B cell (primary cell): ENCODE data around the gene ROPN1B. TPM values are rescaled to one million over a fixed set of nuclear protein-coding genes. Genes with fewer than 3 reads are reported as not detected.

Source experiments
- ATAC-seq: fragments of 200-7000 bp; cut with Tn5 transposase; one replicate; pipeline ENCODE4 v1.10.0; 2021; ENCODE audit warnings: low read depth, mild to moderate bottlenecking, moderate number of reproducible peaks, moderate library complexity
- CTCF ChIA-PET: fragments of 350-600 bp; sonication (Branson Sonifier 250); formaldehyde crosslinking; loops from one replicate; lab custom pipeline; 2021; ENCODE audit warnings: antibody characterized with exemption, inconsistent platforms; lab: Charles Lee
- POLR2A ChIA-PET: fragments of 350-600 bp; sonication (Branson Sonifier 250); formaldehyde crosslinking; loops from one replicate; lab custom pipeline; 2021; ENCODE audit warnings: antibody characterized with exemption; lab: Charles Lee
- DNase-seq: peaks from one replicate; pipeline ENCODE4 v3.0.0; 2013
- H2AFZ ChIP-seq: 2 replicates; pipeline ENCODE4 v1.6.1; 2012; ENCODE audit warnings: mild to moderate bottlenecking, low read depth, low read length; ENCODE audit not compliant: insufficient read depth, poor library complexity, severe bottlenecking
- H3K27ac ChIP-seq, 2 donors: 1 replicate in 1 of 2; 2 replicates in 1 of 2; pipeline ENCODE4 v1.5.1; 2012 to 2013; ENCODE audit warnings: low read length in 2 of 2, mild to moderate bottlenecking in 2 of 2, moderate library complexity in 1 of 2
- H3K27me3 ChIP-seq, 4 experiments: fragments of 200-600 bp in 1 of 4; sonication (generic) in 1 of 4; replicated peaks in 1 of 4; 1 replicate in 2 of 4; 2 replicates in 2 of 4; pipeline versions ENCODE4 v1.6.1 to v1.7.0; 2013 to 2016; ENCODE audit warnings: low read length in 3 of 4, mild to moderate bottlenecking in 2 of 4, mixed read lengths in 1 of 4, moderate library complexity in 1 of 4; ENCODE audit not compliant: insufficient read depth in 4 of 4, control insufficient read depth in 3 of 4; ENCODE audit errors: control extremely low read depth in 1 of 4
- H3K36me3 ChIP-seq, 2 experiments: replicated peaks in 1 of 2; 1 replicate in 1 of 2; 2 replicates in 1 of 2; pipeline versions ENCODE4 v1.6.1 to v1.7.1; 2013; ENCODE audit warnings: low read length in 1 of 2; ENCODE audit not compliant: insufficient read depth in 2 of 2, control insufficient read depth in 1 of 2; ENCODE audit errors: control extremely low read depth in 1 of 2, extremely low read depth in 1 of 2
- H3K4me1 ChIP-seq, 2 donors: fragments of 200-600 bp in 1 of 2; sonication (generic) in 1 of 2; 1 replicate in 1 of 2; 2 replicates in 1 of 2; pipeline versions ENCODE4 v1.5.1 to v1.6.1; 2013 to 2017; ENCODE audit warnings: low read length in 2 of 2; ENCODE audit not compliant: control insufficient read depth in 2 of 2, insufficient read depth in 2 of 2
- H3K4me2 ChIP-seq: replicated peaks from 2 replicates; pipeline ENCODE3; 2012; ENCODE audit warnings: mild to moderate bottlenecking, low read depth, low read length; ENCODE audit not compliant: poor library complexity, severe bottlenecking
- H3K4me3 ChIP-seq, 5 experiments: fragments of 200-600 bp in 1 of 5; sonication (generic) in 1 of 5; 1 replicate in 3 of 5; 2 replicates in 2 of 5; pipeline versions ENCODE4 v1.5.1 to v1.7.0; 2011 to 2016; ENCODE audit warnings: low read length in 4 of 5, mild to moderate bottlenecking in 4 of 5, low read depth in 2 of 5, control low read depth in 1 of 5, moderate library complexity in 1 of 5; ENCODE audit not compliant: insufficient read depth in 1 of 5; ENCODE audit errors: control extremely low read depth in 1 of 5, extremely low read depth in 1 of 5
- H3K79me2 ChIP-seq: fragments of 200-600 bp; sonication (generic); one replicate; pipeline ENCODE4 v1.6.0; 2016; ENCODE audit warnings: low read length; ENCODE audit not compliant: control insufficient read depth, insufficient read depth
- H3K9ac ChIP-seq: fragments of 200-600 bp; sonication (generic); 2 replicates; pipeline ENCODE4 v1.6.1; 2017; ENCODE audit warnings: mild to moderate bottlenecking, low read length, moderate library complexity
- H3K9me3 ChIP-seq, 3 donors: one replicate each; pipeline versions ENCODE4 v1.6.1 to v1.7.1; 2013; ENCODE audit warnings: low read length in 2 of 3; ENCODE audit not compliant: control insufficient read depth in 2 of 3, insufficient read depth in 1 of 3; ENCODE audit errors: control extremely low read depth in 1 of 3
- H4K20me1 ChIP-seq: 2 replicates; pipeline ENCODE4 v1.6.0; 2012; ENCODE audit warnings: mild to moderate bottlenecking, low read length; ENCODE audit not compliant: insufficient read depth, control insufficient read depth, poor library complexity, severe bottlenecking
- H3K27ac Mint-ChIP-seq: one replicate; pipeline ENCODE4 v1.8.0; 2021; ENCODE audit warnings: mixed read lengths
- H3K27me3 Mint-ChIP-seq: one replicate; pipeline ENCODE4 v1.8.0; 2021; ENCODE audit warnings: mixed read lengths
- H3K4me1 Mint-ChIP-seq: one replicate; pipeline ENCODE4 v1.8.0; 2021; ENCODE audit warnings: mixed read lengths
- H3K4me3 Mint-ChIP-seq: one replicate; pipeline ENCODE4 v1.8.0; 2021; ENCODE audit warnings: mixed read lengths
- H3K9me3 Mint-ChIP-seq: one replicate; pipeline ENCODE4 v1.8.0; 2022; ENCODE audit warnings: mixed read lengths; ENCODE audit not compliant: insufficient read depth
- CTCF ChIP-seq: fragments of 200-600 bp; IDR thresholded peaks from one replicate; pipeline ENCODE4 v1.8.0; 2022; ENCODE audit warnings: antibody characterized with exemption, mild to moderate bottlenecking
- EZH2 ChIP-seq: IDR thresholded peaks from 2 replicates; pipeline ENCODE4 v1.6.1; 2012; ENCODE audit warnings: borderline replicate concordance, low read depth, mild to moderate bottlenecking, moderate library complexity, low read length; ENCODE audit not compliant: insufficient read depth, poor library complexity, severe bottlenecking
- WGBS: methylation state at CpG from one replicate; pipeline ENCODE4 v1.1.5; 2013; ENCODE audit warnings: missing lambda C conversion rate; ENCODE audit not compliant: insufficient coverage; 5-methylcytosine and 5-hydroxymethylcytosine counted together
- intact Hi-C: fragments of 100-400 bp; cut with micrococcal nuclease; formaldehyde crosslinking; loops from one replicate; pipeline ENCODE4 v1.10.0; 2022
- polyA plus RNA-seq: library from polyadenylated mRNA; depleted of rRNA; stranded (reverse); fragments of >200 nt; gene quantifications from 2 replicates; pipeline ENCODE4 v1.2.3, GENCODE V29; 2012
- total RNA-seq, 2 donors: library from RNA; stranded (reverse); fragments of 120-200 nt in 1 of 2; gene quantifications; 1 replicate in 1 of 2; 2 replicates in 1 of 2; pipeline versions ENCODE4 v1.2.3 to v1.2.4, GENCODE V29; 2013 to 2022

ROPN1B gene
- total and polyA plus RNA-seq, 2 donors (not counting 1 experiment from before 2014, with no cell fraction given), result not detected

- no peaks in the 10 kb centered on the region for H3K79me2 ChIP-seq
- H3K27me3 ChIP-seq, result no peaks in the 10 kb centered on the region
- ATAC-seq, result no peak
- Mint-ChIP-seq H3K4me3 (no peak overlapping the region), H3K4me1 (no peaks in the 10 kb centered on the region), H3K27me3 (no peaks in the 10 kb centered on the region), H3K27ac (no peak overlapping the region), H3K9me3 (no peaks in the 10 kb centered on the region)
- H3K4me3 ChIP-seq, result no peak overlapping the region
- DNase-seq, result no peak
- H2AFZ ChIP-seq, result no peak overlapping the region
- POLR2A ChIA-PET, result no interaction called here
- TF ChIP-seq EZH2 (no peak), CTCF (no peak)
- H3K9me3 ChIP-seq, result no peaks in the 10 kb centered on the region
- 83% methylated on average over 1 of the region's 1 CpG for WGBS
- CTCF ChIA-PET, result no interaction called here
- no peak overlapping the region for H3K27ac ChIP-seq
- intact Hi-C loops, result no loop called here
- no peaks in the 10 kb centered on the region for H3K4me1 ChIP-seq
- no peaks in the 10 kb centered on the region for H4K20me1 ChIP-seq
- H3K4me2 ChIP-seq, result no peak overlapping the region
- H3K9ac ChIP-seq, result no peak overlapping the region
- H3K36me3 ChIP-seq, result peaks cover 0 to 16% of the 10 kb centered on the region in 2 experiments
These were observed 49.6 kb downstream of the ROPN1B start for GRCh38 chr3:126018545-126018944.

GRCh38 chr3:126018995-126019394 lies 50.0 kb downstream of the ROPN1B start:
- H3K9me3 Mint-ChIP-seq, result no peaks in the 10 kb centered on the region
- Histone ChIP-seq H3K27ac (no peak overlapping the region), H3K9me3 (no peaks in the 10 kb centered on the region), H2AFZ (no peak overlapping the region), H3K9ac (no peak overlapping the region), H3K4me1 (no peaks in the 10 kb centered on the region), H3K4me2 (no peak overlapping the region), H3K36me3 (peaks cover 0 to 16% of the 10 kb centered on the region in 2 experiments), H3K27me3 (no peaks in the 10 kb centered on the region), H4K20me1 (no peaks in the 10 kb centered on the region), H3K4me3 (no peak overlapping the region), H3K79me2 (no peaks in the 10 kb centered on the region)
- no peaks in the 10 kb centered on the region for H3K4me1 Mint-ChIP-seq
- H3K27me3 Mint-ChIP-seq, result no peaks in the 10 kb centered on the region
- WGBS, result 97% methylated on average over 3 of the region's 7 CpGs
- no peak for ATAC-seq
- DNase-seq, result no peak
- intact Hi-C loops, result no loop called here
- CTCF ChIA-PET, result no interaction called here
- POLR2A ChIA-PET, result no interaction called here
- no peak overlapping the region for H3K4me3 Mint-ChIP-seq
- TF ChIP-seq EZH2 (no peak), CTCF (no peak)
- H3K27ac Mint-ChIP-seq, result no peak overlapping the region
